WTC11 (cell line): ENCODE measurements around the gene CHIA. TPM values are rescaled to one million over a fixed set of nuclear protein-coding genes. Genes with fewer than 3 reads are reported as not detected.

Experiments
- ATAC-seq: fragments of 200-7000 bp; cut with Tn5 transposase; 2 replicates; pipeline ENCODE4 v1.10.0; 2021; ENCODE audit warnings: mild to moderate bottlenecking, moderate library complexity
- CTCF ChIA-PET: fragments of 300-600 bp; sonication (Branson Sonifier 250); formaldehyde crosslinking; loops from one replicate; lab custom pipeline; 2021; ENCODE audit warnings: antibody characterized with exemption; lab: Charles Lee
- POLR2A ChIA-PET: fragments of 350-600 bp; sonication (Branson Sonifier 250); formaldehyde crosslinking; loops from one replicate; lab custom pipeline; 2021; ENCODE audit warnings: antibody characterized with exemption; lab: Charles Lee
- DNase-seq: peaks from one replicate; pipeline ENCODE4 v3.0.0; 2021; ENCODE audit warnings: low spot score
- H3K27ac Mint-ChIP-seq: 2 replicates; pipeline ENCODE4 v1.8.0; 2021; ENCODE audit warnings: mixed read lengths
- H3K27me3 Mint-ChIP-seq: 2 replicates; pipeline ENCODE4 v1.8.0; 2021; ENCODE audit warnings: low read depth, mild to moderate bottlenecking, moderate library complexity, mixed read lengths
- H3K36me3 Mint-ChIP-seq: 2 replicates; pipeline ENCODE4 v1.8.0; 2021; ENCODE audit warnings: mixed read lengths
- H3K4me1 Mint-ChIP-seq: 2 replicates; pipeline ENCODE4 v1.8.0; 2022; ENCODE audit warnings: mixed read lengths
- H3K4me3 Mint-ChIP-seq: 2 replicates; pipeline ENCODE4 v1.8.0; 2021; ENCODE audit warnings: mild to moderate bottlenecking, moderate library complexity, mixed read lengths
- H3K9me3 Mint-ChIP-seq: 2 replicates; pipeline ENCODE4 v1.8.0; 2021; ENCODE audit warnings: mixed read lengths
- AR ChIP-seq: fragments of 250-450 bp; sonication (Bioruptor Pico); IDR thresholded peaks from 2 replicates; pipeline ENCODE4 v1.9.0; 2021; ENCODE audit warnings: mild to moderate bottlenecking
- ARID4B ChIP-seq: sonication (generic); formaldehyde crosslinking; IDR thresholded peaks from 2 replicates; pipeline ENCODE4 v1.8.0; 2023; ENCODE audit warnings: missing genetic modification reagents, mild to moderate bottlenecking, borderline replicate concordance
- ATF1 ChIP-seq: sonication (generic); formaldehyde crosslinking; IDR thresholded peaks from 2 replicates; pipeline ENCODE4 v1.8.1; 2023; ENCODE audit warnings: mild to moderate bottlenecking, moderate library complexity, missing genetic modification reagents
- ATF2 ChIP-seq: sonication (generic); formaldehyde crosslinking; IDR thresholded peaks from 2 replicates; pipeline ENCODE4 v1.8.1; 2022; ENCODE audit warnings: low read depth, missing genetic modification reagents, borderline replicate concordance
- ATF6 ChIP-seq: sonication (generic); formaldehyde crosslinking; IDR thresholded peaks from 2 replicates; pipeline ENCODE4 v1.8.1; 2023; ENCODE audit warnings: mild to moderate bottlenecking, missing genetic modification reagents
- CDX4 ChIP-seq: fragments of 250-450 bp; sonication (Bioruptor Pico); IDR thresholded peaks from 2 replicates; pipeline ENCODE4 v1.9.0; 2021; ENCODE audit warnings: moderate library complexity, mild to moderate bottlenecking, inconsistent platforms, borderline replicate concordance
- ELF4 ChIP-seq: sonication (generic); formaldehyde crosslinking; IDR thresholded peaks from 2 replicates; pipeline ENCODE4 v1.8.1; 2022; ENCODE audit warnings: low read depth, mild to moderate bottlenecking, moderate library complexity, missing genetic modification reagents
- FOXK1 ChIP-seq: sonication (generic); formaldehyde crosslinking; IDR thresholded peaks from 2 replicates; pipeline ENCODE4 v1.8.0; 2022; ENCODE audit warnings: mild to moderate bottlenecking, moderate library complexity, missing genetic modification reagents
- FOXP1 ChIP-seq: sonication (generic); formaldehyde crosslinking; IDR thresholded peaks from 2 replicates; pipeline ENCODE4 v1.8.0; 2022; ENCODE audit warnings: missing genetic modification reagents, mild to moderate bottlenecking, moderate library complexity, borderline replicate concordance
- FOXP4 ChIP-seq: sonication (generic); formaldehyde crosslinking; IDR thresholded peaks from 2 replicates; pipeline ENCODE4 v1.8.0; 2022; ENCODE audit warnings: mild to moderate bottlenecking, missing genetic modification reagents
- IRF2 ChIP-seq: sonication (generic); formaldehyde crosslinking; IDR thresholded peaks from 2 replicates; pipeline ENCODE4 v1.8.0; 2022; ENCODE audit warnings: low read depth, missing genetic modification reagents, borderline replicate concordance
- NFYB ChIP-seq: sonication (generic); formaldehyde crosslinking; conservative IDR thresholded peaks from 2 replicates; pipeline ENCODE4 v1.8.0; 2022; ENCODE audit warnings: low read depth, missing genetic modification reagents
- SMAD3 ChIP-seq: sonication (generic); formaldehyde crosslinking; IDR thresholded peaks from 2 replicates; pipeline ENCODE4 v1.8.0; 2022; ENCODE audit warnings: missing genetic modification reagents, mild to moderate bottlenecking, borderline replicate concordance
- ZNF425 ChIP-seq: fragments of 250-450 bp; sonication (Bioruptor Pico); conservative IDR thresholded peaks from 2 replicates; pipeline ENCODE4 v1.9.0; 2021; ENCODE audit warnings: mild to moderate bottlenecking
- ZNF671 ChIP-seq: fragments of 250-450 bp; sonication (Bioruptor Pico); IDR thresholded peaks from 2 replicates; pipeline ENCODE4 v1.8.0; 2021; ENCODE audit warnings: mild to moderate bottlenecking
- ZSCAN18 ChIP-seq: fragments of 250-450 bp; sonication (Bioruptor Pico); IDR thresholded peaks from 2 replicates; pipeline ENCODE4 v2.1.2; 2022; ENCODE audit warnings: mild to moderate bottlenecking, moderate library complexity
- total RNA-seq: library from RNA; stranded (reverse); gene quantifications from 3 replicates; pipeline ENCODE4 v1.2.3, GENCODE V29; 2021

CHIA gene
- total RNA-seq, 1 experiment from 2014 or later: not detected

- ChIA-PET POLR2A (no interaction called here), CTCF (no interaction called here)
- Mint-ChIP-seq H3K9me3 (peaks cover 23% of the 10 kb centered on the region), H3K36me3 (peaks cover 6% of the 10 kb centered on the region), H3K27me3 (peaks cover 6% of the 10 kb centered on the region; the same call in 1 of the 2 replicates), H3K4me1 (peaks cover 21% of the 10 kb centered on the region), H3K4me3 (no peak overlapping the region), H3K27ac (no peak overlapping the region)
- ATAC-seq (no peak), DNase-seq (no peak)
- TF ChIP-seq ARID4B (CRISPR knock-in tag) (no peak), NFYB (no peak)
Measured at GRCh38 chr1:111351700-111352099, 61.0 kb downstream of the CHIA start.

GRCh38 chr1:111354584-111354983, 63.9 kb downstream of the CHIA start:
- peaks cover 23% of the 10 kb centered on the region for H3K9me3 Mint-ChIP-seq
- no peak overlapping the region for H3K4me3 Mint-ChIP-seq
- no peak overlapping the region for H3K27ac Mint-ChIP-seq
- peaks cover 6% of the 10 kb centered on the region for H3K36me3 Mint-ChIP-seq
- ChIA-PET CTCF (no interaction called here), POLR2A (no interaction called here)
- DNase-seq (no peak), ATAC-seq (no peak)
- peaks cover 12% of the 10 kb centered on the region for H3K4me1 Mint-ChIP-seq
- peaks cover 3% of the 10 kb centered on the region; the same call in 1 of the 2 replicates for H3K27me3 Mint-ChIP-seq
- TF ChIP-seq ZNF425 (CRISPR knock-in tag) (no peak), CDX4 (CRISPR knock-in tag) (no peak), ATF6 (CRISPR knock-in tag) (no peak), ZSCAN18 (no peak), ATF2 (no peak), FOXK1 (CRISPR knock-in tag) (no peak), ELF4 (CRISPR knock-in tag) (no peak), SMAD3 (no peak), FOXP1 (CRISPR knock-in tag) (no peak), ATF1 (CRISPR knock-in tag) (no peak), NFYB (no peak), FOXP4 (CRISPR knock-in tag) (no peak), IRF2 (CRISPR knock-in tag) (no peak), ZNF671 (CRISPR knock-in tag) (no peak), AR (CRISPR knock-in tag) (no peak)
- TF ChIP-seq, all 79 proteins: peak for 0
